HG02840 (cell line): Measurements from ENCODE around the gene ZNF569.
"Not testable (repeated sequence)": the region's sequence is repeated elsewhere in the genome, so short reads cannot be mapped to it uniquely, and the experiment has no call there.

Experiments used
- ATAC-seq: cut with Tn5 transposase; IDR thresholded peaks from one replicate; pipeline ENCODE4 v1.9.1; 2021; ENCODE audit warnings: mild to moderate bottlenecking, moderate library complexity, moderate number of reproducible peaks; ENCODE audit not compliant: unreplicated experiment, low FRiP score

Gene ZNF569

DNA sequence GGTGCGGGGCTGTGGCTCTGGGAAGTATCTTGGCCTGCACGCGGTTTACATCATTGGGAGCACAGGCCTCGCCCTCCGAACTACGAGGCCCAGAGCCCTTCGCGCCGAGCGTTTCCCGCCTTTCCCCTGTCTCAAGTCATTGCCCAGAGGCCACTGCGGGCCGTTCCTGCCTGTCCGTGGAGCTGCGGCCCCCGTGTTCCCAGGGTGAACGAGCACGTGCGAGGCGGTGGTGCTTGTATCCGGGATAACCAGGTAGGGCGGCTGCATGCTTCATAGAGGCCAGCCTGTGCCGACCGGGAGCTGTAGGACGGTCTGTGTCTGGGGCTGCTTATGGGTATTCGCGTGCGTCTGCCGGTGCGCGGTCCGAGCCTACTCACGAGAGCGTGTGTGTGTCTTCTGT lies 63.8 kb downstream of the ZNF569 start:
- ATAC-seq, result no peak

DNA sequence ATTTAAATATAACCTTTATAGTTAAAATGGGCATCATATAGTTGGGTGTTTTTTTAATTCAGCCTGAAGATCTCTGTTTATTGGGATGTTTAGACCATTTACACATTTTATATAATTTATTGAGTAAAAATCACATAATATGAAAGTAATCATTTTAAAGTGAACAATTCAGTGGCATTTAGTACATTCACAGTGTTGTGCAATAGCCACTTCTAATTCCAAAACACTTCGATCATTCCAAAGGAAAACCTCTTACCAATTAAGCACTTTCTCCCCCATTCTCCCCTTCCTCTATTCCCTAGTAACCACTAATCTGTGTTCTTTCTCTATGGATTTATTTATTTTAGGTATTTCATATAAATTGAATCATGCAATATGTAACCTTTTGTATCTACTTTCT lies 66.2 kb downstream of the ZNF569 start:
- ATAC-seq, result no peak

DNA sequence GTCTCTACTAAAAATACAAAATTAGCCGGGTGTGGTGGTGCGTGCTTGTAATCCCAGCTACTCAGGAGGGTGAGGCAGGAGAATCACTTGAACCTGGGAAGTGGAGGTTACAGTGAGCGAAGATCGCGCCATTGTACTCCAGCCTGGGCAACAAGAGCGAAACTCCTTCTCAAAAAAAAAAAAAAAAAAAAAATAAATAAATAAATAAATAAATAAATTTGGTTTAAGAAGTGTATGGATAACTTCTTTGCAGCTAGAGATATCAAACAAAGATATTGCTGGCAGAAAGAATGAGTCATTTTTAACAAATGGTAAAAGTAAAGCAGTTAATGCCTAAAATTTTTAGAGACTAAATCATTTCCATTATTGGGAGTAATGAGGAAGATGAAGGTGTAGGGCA lies 75.8 kb downstream of the ZNF569 start:
- ATAC-seq, result not testable (repeated sequence)

DNA sequence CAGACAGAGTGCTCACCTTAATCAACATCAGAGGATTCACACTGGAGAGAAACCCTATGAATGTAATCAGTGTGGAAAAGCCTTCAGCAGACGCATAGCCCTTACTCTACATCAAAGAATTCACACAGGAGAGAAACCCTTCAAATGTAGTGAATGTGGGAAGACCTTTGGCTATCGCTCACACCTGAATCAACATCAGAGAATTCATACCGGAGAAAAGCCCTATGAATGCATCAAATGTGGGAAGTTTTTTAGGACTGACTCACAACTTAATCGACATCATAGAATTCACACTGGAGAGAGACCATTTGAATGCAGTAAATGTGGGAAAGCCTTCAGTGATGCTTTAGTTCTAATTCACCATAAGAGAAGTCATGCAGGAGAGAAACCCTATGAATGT lies 78.0 kb downstream of the ZNF569 start:
- no peak for ATAC-seq

DNA sequence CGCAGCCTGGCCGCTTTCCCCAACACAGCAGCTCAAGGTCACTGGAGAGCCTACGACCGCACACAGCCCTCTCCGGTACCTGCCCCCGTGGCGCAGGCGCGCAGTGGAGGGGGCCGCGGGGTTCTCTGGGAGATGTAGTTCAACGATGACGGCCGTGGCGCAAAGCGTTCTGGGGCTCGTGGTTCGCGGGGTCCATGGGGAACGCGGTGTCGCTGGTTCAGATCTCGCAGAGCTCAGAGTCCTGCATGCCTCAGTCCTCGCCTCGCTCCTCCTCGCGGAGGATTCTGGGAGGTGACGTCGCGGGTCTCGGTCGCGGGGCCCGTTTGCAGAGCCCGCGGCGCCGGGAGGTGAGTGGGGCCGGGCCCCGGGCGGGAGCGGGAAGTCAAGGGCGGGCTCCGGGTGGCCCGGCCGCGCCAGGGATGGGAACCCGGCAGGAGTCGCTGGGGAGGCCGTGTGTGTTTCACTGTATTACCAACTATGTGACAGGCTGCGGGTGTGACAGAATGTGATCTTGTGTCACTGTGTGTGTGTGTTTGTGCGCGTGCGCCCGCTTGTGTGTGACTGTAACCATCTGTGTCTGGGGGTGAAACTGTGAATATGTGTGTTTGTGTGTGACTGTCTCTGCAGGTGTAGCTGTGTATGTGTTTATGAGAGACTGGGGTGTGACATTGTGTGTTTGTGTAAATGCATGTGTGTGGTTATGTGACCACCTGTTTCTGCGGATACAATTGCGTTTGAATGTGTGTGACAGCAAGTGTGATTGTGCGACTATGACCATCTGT lies 96.2 kb downstream of the ZNF569 start, which contains the start of gene ZNF527:
Gene ZNF527 (plus strand): TSS at position 220 of the 782 bp plus-strand sequence. CDS start 3,100 bp downstream, outside the sequence.
- ATAC-seq, result peak; percentile 89

DNA sequence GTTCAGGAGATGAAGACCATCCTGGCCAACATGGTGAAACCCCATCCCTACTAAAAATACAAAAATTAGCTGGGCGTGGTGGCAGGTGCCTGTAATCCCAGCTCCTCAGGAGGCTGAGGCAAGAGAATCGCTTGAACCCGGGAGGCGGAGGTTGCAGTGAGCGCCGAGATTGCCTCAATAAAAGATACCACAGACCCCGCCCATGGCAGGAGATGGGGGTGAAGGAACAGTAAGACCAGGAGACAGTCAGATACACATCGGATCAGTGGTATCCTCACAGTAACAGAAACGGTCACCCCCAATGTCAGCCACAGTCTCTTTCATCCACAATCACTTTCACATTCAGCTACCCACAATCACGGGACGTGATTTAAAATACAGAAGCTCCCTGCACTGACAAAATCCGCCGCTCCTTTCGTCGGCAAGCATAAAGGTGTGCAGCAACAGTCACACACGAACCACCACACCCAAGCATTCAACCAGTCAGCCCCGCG lies 96.8 kb downstream of the ZNF569 start:
- ATAC-seq, result peak; percentile 14

DNA sequence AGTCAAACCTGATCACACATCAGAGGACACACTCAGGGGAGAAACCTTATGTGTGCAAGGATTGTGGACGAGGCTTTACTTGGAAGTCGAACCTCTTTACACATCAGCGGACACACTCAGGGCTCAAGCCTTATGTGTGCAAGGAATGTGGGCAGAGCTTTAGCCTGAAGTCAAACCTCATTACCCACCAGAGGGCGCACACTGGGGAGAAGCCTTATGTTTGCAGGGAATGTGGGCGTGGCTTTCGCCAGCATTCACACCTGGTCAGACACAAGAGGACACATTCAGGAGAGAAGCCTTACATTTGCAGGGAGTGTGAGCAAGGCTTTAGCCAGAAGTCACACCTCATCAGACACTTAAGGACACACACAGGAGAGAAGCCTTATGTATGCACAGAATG lies 104.5 kb downstream of the ZNF569 start:
- ATAC-seq, result no peak

DNA sequence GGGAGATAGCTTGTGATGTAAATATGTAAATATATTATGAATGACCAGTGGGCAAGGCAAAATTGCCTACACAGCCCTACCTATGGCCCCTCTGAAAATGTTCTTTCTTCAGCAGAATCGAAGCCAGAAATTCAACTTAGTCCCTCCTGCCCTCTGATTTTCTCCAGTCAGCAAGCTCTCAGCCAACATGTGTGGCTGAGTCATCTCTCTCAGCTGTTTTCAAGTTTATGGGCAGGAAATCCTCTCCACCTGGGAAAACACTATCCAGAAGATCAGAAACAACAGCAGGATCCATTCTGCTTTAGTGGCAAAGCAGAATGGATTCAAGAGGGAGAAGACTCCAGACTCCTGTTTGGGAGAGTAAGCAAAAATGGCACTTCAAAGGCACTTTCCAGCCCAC lies 105.2 kb downstream of the ZNF569 start:
- ATAC-seq, result no peak
